Activated CD4-positive, alpha-beta T cell treated with anti-CD3 and anti-CD28 coated beads for 24 hours (primary cell): ENCODE data around the gene DFFB.

Experiments used
- DNase-seq, 2 donors: peaks; one replicate each; pipeline ENCODE4 v3.0.0-alpha.2; 2020; ENCODE audit warnings: low read depth in 2 of 2

The DFFB gene

DNA sequence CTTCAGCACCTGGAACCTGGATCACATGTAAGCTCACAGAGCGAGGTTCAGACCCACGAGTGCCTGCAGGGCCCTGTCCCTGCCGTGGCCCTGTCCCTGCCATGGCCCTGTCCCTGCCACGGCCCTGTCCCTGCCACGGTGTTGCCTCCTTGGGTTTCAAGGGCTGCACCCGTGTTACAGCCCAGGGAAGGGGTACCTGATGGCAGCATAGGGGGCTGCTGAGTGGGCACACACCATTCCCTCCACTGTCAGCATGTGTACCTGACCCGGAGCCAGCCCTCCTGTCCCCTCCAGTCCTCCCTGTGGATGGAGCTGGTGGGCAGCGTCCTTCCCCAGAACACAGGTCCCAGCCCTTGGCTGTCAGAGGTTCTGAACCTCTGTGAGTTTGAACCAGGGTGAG lies 15.3 kb downstream of the DFFB start:
- no peak for DNase-seq

- DNase-seq, result no peak
Observed at GRCh38 chr1:3874736-3875135, 17.5 kb downstream of the DFFB start.

DNA sequence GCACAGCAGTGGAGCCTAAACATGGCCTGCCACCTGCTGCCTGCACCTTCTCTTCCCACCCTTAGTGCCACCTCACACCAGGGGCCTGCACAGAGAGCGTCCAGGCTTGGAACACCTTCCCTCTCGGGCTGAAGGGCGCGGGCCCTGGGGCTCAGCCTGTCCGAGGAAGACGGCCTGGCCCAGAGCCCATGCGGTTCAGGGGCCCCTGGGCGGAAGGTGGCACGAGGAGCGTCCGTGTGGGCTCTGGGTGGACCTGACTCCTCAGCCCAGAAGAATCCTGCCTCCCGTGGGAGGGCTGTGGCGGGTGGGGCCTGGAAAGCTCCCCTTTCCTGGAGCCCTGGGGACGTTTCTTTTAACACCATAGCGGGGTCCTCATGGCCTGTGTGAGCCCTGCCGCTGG lies 19.4 kb downstream of the DFFB start:
- DNase-seq, result no peak

GRCh38 chr1:3879099-3879498 lies 21.8 kb downstream of the DFFB start:
- no peak for DNase-seq

DNA sequence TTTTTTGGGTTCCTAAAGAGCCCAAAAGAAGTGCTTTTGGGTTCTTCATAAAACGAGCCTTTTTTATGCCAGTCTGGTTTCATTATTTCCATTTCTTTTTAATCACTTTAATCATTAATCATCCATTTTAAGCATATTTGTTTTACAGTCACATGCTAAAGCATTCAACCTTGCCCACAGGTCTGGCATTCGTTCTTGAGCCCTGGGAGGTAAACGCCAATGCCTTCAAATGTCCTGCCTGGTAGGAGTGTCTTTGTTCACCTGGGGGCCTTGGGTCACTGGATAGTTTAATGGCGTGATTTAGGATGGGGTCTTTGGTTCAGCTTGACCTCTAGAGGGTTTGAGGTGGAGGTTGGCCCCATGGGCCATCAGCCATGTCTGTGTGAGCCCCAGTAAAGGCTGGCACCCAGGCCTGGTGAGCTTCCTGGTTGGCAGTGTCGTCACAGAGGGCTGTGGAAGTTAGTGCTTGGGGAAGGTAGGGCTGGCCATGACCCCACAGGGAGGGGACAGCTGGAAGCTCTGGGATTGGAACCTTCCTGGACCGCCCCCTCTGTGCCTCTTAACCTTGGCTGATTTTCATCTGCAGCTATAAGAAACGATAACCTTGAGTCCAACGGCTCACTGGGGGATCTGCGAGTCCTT lies 22.6 kb downstream of the DFFB start:
- no peak for DNase-seq

GRCh38 chr1:3880429-3881192 lies 23.3 kb downstream of the DFFB start:
- DNase-seq, result no peak

- DNase-seq, result no peak
Observed at GRCh38 chr1:3881193-3881480, 23.9 kb downstream of the DFFB start.

GRCh38 chr1:3883194-3883925 lies 26.1 kb downstream of the DFFB start:
- no peak for DNase-seq

- DNase-seq, result no peak
Observed at GRCh38 chr1:3884966-3885365, 27.7 kb downstream of the DFFB start.

DNA sequence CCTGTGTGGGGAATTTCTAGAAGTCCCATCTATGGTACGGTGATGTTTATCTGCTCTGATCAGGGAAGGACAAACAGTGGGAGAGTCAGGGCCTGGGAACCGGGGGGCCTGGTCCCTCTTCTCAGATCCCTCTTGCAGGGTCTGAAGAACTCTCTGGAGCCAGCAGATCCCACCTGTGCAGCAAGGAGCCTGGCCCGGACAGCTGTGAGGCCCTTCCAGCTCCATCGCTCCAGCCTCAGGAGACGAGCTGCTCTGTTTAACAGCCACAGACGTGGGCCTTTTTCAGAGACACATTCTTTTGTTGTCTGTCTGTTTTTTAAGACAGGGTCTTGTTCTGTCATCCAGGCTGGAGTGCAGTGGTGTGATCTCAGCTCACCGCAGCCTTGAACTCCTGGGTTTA lies 28.3 kb downstream of the DFFB start:
- no peak for DNase-seq

DNA sequence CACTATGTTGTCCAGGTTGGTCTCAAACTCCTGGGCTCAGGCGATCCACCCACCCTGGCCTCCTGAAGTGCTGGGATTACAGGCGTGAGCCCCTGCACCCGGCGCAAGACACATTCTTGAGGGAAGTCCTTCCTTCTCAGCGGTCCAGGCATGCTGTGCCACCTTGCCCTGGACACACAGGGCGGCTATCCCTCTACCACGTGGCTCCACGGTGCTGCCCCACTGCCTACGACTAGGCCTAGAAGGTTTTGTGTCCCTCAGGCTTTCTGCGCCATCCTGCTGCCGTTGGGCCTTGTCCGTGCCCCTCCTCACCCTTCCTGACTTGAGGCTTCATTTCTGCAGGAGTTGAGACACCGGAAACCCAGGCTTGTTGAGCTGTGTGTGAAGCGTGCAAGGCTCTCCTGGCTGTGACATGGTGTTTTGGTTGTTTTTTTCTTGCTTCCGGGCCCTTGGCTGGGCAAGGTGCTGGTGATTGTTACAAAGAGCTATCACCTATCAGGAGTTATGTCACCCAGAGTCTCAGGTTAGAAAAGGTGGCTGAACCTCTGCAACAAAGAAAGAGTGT lies 28.9 kb downstream of the DFFB start:
- no peak for DNase-seq

DNA sequence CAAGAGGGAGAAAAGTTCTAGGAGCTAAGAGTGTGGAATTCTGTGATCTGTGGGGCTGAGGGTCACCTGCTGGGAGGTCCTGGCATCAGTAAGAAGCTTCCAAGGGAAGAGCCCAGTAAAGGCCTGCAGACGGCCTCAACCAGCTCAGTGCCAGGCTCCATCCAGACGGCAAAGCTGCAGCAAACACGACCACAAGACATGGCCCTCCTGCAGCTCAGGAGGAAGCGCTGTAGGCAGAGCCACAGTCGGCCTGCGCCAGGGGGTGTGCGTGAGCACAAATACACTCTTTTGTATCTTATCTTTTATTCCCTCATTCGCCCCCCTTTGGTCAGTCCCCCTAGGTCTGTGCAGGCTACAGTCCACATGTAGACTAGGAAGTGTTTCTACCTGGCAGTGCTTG lies 29.4 kb downstream of the DFFB start:
- DNase-seq, result no peak

- DNase-seq, result no peak
Observed at GRCh38 chr1:3888301-3888700, 31.0 kb downstream of the DFFB start.

- DNase-seq, result no peak
Observed at GRCh38 chr1:3889936-3890335, 32.7 kb downstream of the DFFB start.

DNA sequence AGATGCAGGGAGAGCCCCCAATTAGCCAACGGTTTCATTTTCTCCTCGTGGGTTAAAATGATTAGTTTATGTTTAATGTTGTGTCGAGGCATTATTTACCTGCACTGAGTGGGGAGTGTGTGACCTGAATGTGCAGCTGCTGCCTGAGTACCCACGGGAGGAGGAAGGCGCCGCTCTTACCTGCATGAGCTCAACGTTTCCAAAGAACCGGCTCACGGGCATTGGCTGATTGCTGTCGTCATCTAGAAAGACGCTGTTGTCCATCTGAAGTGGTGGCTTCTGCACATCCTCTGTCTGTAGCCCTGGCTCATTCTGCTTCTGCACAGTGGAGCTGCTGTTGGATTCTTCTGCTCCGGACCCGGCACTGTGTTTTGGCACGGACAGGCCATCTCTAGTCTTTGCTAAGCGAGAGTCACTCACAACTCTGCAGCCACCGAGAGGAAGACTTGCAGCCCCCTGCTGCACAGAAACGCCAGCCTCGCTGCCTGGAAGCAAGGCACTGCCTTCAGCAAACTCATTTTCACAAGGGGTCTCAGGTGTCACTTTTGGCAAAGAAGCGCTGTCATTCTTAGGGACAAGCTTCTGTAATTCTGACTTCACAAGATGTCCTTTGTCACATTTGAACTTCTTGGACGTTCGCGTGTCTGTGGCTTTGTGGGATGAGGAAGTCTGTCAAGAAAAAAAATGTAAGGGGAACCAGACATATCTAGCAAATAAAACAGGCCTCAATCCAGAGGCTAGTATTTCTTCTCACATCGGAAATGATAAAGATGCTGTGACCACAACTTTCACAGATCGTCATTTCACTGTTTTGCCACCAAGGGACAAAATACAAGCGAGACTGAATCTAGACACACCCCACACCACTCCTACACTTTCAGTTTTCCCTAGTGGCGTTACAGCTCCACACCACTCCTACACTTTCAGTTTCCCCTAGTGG lies 33.4 kb downstream of the DFFB start:
- DNase-seq, result no peak

DNA sequence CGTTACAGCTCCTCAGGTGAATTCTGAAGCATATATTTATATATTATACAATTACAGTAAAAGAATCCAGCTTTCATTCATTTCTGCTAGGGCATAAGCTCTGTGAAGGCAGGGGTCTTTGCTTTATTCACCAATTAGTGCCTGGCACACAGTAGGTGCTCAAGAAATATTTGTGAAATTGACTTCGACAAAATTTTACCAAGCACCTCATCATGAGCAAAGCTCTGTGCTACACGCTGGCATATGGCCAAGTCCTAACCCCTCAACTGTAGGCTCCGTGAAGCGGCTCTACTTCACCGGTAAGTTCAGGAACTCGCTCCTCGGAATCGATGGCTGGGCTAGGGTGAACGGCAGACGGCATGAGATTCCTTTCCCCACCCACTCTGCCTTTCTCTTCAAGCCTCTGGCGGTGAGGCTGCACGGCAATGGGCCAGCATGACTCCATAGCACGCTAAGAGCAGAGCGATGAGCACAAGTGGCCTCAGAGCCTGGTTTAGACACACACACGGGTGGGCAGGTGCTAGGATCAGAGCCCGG lies 34.1 kb downstream of the DFFB start:
- DNase-seq, result no peak

GRCh38 chr1:3892748-3893147 lies 35.5 kb downstream of the DFFB start:
- DNase-seq, result no peak

DNA sequence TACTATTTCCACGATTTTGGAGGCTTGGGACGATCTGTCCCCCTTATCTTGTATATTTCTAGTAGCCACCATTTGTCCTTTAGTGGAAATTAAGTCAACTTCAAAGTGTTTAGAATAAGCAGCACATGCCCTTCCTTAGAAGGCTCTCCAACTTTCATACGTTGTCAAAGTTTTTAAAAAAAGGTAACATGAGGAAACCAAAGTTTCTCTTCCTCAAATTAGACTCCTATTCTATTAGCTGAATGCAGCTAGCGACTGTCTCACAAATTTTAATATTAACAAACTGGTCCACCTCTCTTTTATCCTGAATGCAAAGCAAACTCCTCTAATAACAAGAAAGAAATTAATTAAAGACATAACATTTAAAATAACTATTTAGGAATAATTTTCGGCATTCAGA lies 35.9 kb downstream of the DFFB start:
- DNase-seq, result no peak

- no peak for DNase-seq
Observed at GRCh38 chr1:3894626-3895278, 37.5 kb downstream of the DFFB start.

DNA sequence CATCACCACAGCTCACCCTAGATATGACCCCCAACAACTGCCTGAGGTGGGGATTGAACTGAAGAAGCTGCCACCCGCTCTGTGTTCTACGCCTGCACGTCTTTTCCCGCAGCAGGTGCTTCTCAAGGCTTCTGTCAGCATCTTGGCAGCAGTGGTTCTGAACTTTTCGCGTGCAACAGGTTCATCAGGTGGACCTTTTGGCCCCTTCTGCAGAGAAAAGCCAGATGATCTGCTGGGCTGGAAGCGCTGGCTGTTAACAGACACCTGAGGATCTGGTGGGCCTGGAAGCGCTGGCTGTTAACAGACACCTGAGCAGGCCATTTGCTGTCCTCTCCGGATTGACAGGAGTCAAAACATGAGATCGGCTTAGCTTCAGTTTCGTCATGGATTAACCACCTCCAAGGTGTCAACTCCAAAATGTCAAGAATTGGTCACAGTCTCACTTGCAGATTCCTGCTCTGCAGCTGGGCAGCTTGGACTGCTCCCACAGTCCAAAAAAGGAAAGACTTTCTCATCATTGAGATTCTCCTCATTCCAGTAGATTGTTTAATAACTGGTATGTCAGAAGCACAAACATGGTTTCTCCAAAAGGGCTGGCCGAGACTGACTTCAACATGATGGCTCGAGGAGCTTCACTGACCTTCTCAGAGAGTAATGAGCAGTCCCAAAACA lies 38.1 kb downstream of the DFFB start:
- no peak for DNase-seq
